ENCODE data around the gene SAPCD2. TPM values are rescaled to one million over a fixed set of nuclear protein-coding genes. Genes with fewer than 3 reads are reported as not detected.

The SAPCD2 gene
- total and polyA plus RNA-seq, 9 of the 15 experiments (the other 6 are each of a cell fraction or from before 2014, with no cell fraction given), result 3.4 to 91.8 (median 18.8) TPM

- TF ChIP-seq JUND (IDR thresholded peaks at IDR 0.05; ENCODE audit: borderline replicate concordance, low read depth, low read length) (no peak), JUND (tag; IDR thresholded peaks at IDR 0.05; ENCODE audit: borderline replicate concordance, low read depth, low read length) (peak; percentile 9; the same call in 1 of the 3 replicates), PHF8 (IDR thresholded peaks at IDR 0.05; ENCODE audit: borderline replicate concordance, low read length) (peak; percentile 66; the same call in 1 of the 2 replicates), RB1 (IDR thresholded peaks at IDR 0.05; ENCODE audit: low read depth) (peak; percentile 46), BCOR (IDR thresholded peaks at IDR 0.05) (peak; percentile 66; the same call in 1 of the 2 replicates), SIN3B (IDR thresholded peaks at IDR 0.05; ENCODE audit: low read depth) (0 out of 2 replicates have a peak, but pooled peaks have one; percentile 56), RFX7 (CRISPR knock-in tag; IDR thresholded peaks at IDR 0.05) (no peak), MBD2 (IDR thresholded peaks at IDR 0.05; ENCODE audit: borderline replicate concordance, low read depth) (peak; percentile 50; the same call in 1 of the 2 replicates), HCFC1 (IDR thresholded peaks at IDR 0.05; ENCODE audit: low read depth, low read length) (0 out of 2 replicates have a peak, but pooled peaks have one; percentile 7), HDAC2 (IDR thresholded peaks at IDR 0.05) (peak; percentile 54; the same call in 1 of the 2 replicates), NR2C2 (CRISPR knock-in tag; IDR thresholded peaks at IDR 0.05) (no peak), NR2C2 (tag; IDR thresholded peaks at IDR 0.05) (0 out of 2 replicates have a peak, but pooled peaks have one; percentile 34), SAP30 (IDR thresholded peaks at IDR 0.05; ENCODE audit: borderline replicate concordance, insufficient read depth, low read depth, low read length, poor library complexity, severe bottlenecking) (peak; percentile 80), HDAC1 (IDR thresholded peaks at IDR 0.05) (peak in 1 of 2 experiments; percentile 65; a peak in 2 of 4 replicates), ZNF512 (tag; IDR thresholded peaks at IDR 0.05) (no peak), ZNF75A (CRISPR knock-in tag; IDR thresholded peaks at IDR 0.05) (no peak), CBFB (CRISPR knock-in tag; IDR thresholded peaks at IDR 0.05) (no peak), SMAD1 (IDR thresholded peaks at IDR 0.05; ENCODE audit: low read depth, low read length, partially characterized antibody) (peak; percentile 22), CREB1 (IDR thresholded peaks at IDR 0.05) (peak; percentile 41; the same call in 1 of the 2 replicates), CREB1 (CRISPR knock-in tag; IDR thresholded peaks at IDR 0.05) (no peak), MXI1 (IDR thresholded peaks at IDR 0.05; ENCODE audit: low read depth, low read length) (0 out of 2 replicates have a peak, but pooled peaks have one; percentile 50), ASH1L (IDR thresholded peaks at IDR 0.05; ENCODE audit: borderline replicate concordance, low read depth, partially characterized antibody) (peak; percentile 72), GTF3C2 (IDR thresholded peaks at IDR 0.05; ENCODE audit: borderline replicate concordance, extremely low read depth, insufficient read length) (peak; percentile 7), ZC3H8 (IDR thresholded peaks at IDR 0.05) (no peak), MEIS2 (IDR thresholded peaks at IDR 0.05; ENCODE audit: partially characterized antibody) (peak; percentile 5)
These were observed at the start of gene SAPCD2 (continued) for GRCh38 chr9:137070201-137070905.

All from K562 (cell line).